Measurements from ENCODE around the gene CDKAL1.

Gene CDKAL1

DNA sequence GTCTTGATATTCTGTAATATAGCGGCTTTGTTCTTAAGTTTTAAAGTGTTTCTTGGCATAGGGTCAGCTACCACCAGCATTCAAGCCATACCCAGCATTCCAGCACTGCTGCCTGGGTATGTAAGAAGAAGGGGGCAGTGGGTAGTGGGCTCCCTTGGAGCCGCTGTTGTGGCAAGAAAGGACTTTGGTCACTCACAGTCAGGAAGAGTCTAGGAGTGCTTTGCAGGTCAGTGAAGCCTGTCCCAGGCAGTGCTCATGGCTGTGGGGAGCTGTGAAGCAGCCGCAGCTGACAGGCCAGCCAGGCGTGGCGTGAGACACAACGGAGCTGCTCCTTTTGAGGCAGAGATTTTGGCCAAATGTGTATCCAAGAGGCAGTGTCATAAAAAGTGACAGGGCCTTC is 512.0 kb downstream of the CDKAL1 start:
- Histone ChIP-seq H3K27ac (replicated peaks) (no peak overlapping the region), H3K27me3 (ENCODE audit: insufficient read depth, poor library complexity, severe bottlenecking) (no peaks in the 10 kb centered on the region), H3K4me3 (replicated peaks; ENCODE audit: insufficient read depth, low read length) (no peak overlapping the region)
- TF ChIP-seq, protein P1, sequence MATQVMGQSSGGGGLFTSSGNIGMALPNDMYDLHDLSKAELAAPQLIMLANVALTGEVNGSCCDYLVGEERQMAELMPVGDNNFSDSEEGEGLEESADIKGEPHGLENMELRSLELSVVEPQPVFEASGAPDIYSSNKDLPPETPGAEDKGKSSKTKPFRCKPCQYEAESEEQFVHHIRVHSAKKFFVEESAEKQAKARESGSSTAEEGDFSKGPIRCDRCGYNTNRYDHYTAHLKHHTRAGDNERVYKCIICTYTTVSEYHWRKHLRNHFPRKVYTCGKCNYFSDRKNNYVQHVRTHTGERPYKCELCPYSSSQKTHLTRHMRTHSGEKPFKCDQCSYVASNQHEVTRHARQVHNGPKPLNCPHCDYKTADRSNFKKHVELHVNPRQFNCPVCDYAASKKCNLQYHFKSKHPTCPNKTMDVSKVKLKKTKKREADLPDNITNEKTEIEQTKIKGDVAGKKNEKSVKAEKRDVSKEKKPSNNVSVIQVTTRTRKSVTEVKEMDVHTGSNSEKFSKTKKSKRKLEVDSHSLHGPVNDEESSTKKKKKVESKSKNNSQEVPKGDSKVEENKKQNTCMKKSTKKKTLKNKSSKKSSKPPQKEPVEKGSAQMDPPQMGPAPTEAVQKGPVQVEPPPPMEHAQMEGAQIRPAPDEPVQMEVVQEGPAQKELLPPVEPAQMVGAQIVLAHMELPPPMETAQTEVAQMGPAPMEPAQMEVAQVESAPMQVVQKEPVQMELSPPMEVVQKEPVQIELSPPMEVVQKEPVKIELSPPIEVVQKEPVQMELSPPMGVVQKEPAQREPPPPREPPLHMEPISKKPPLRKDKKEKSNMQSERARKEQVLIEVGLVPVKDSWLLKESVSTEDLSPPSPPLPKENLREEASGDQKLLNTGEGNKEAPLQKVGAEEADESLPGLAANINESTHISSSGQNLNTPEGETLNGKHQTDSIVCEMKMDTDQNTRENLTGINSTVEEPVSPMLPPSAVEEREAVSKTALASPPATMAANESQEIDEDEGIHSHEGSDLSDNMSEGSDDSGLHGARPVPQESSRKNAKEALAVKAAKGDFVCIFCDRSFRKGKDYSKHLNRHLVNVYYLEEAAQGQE (IDR thresholded peaks at IDR 0.05; ENCODE audit: insufficient replicate concordance, low read depth): no peak
- no peak for TF ChIP-seq POLR2AphosphoS5 (IDR thresholded peaks at IDR 0.05; ENCODE audit: low read depth)
- TF ChIP-seq GABPA (IDR thresholded peaks at IDR 0.05; ENCODE audit: low read depth): no peak
- no peak for TF ChIP-seq SPI1 (IDR thresholded peaks at IDR 0.05; ENCODE audit: borderline replicate concordance, low read depth)
- TF ChIP-seq, protein P2, sequence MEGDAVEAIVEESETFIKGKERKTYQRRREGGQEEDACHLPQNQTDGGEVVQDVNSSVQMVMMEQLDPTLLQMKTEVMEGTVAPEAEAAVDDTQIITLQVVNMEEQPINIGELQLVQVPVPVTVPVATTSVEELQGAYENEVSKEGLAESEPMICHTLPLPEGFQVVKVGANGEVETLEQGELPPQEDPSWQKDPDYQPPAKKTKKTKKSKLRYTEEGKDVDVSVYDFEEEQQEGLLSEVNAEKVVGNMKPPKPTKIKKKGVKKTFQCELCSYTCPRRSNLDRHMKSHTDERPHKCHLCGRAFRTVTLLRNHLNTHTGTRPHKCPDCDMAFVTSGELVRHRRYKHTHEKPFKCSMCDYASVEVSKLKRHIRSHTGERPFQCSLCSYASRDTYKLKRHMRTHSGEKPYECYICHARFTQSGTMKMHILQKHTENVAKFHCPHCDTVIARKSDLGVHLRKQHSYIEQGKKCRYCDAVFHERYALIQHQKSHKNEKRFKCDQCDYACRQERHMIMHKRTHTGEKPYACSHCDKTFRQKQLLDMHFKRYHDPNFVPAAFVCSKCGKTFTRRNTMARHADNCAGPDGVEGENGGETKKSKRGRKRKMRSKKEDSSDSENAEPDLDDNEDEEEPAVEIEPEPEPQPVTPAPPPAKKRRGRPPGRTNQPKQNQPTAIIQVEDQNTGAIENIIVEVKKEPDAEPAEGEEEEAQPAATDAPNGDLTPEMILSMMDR (IDR thresholded peaks at IDR 0.05; ENCODE audit: insufficient read depth, low read length): no peak
- no peak for DNase-seq (ENCODE audit: low read depth in 1 of 2, low spot score in 1 of 2)

DNA sequence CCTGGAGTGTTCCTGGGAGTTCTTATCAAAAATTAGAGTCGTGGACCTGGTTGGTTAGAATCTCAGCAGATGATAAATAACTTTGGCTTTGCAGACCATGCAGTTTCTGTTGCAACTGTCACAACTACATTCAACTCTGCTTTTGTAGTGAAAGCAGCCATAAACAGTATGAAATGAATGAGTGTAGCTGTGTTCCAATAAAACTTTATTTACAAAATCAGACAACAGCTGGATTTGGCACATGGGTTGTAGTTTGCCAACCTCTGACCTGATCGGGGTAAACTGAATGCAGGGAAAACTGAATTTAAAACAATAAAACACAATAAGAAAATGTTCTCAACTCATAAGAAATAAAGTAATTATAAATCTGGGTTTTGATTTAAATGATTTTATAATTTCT is 513.8 kb downstream of the CDKAL1 start:
- H3K27me3 ChIP-seq (ENCODE audit: insufficient read depth, poor library complexity, severe bottlenecking): no peaks in the 10 kb centered on the region
- no peak for DNase-seq (ENCODE audit: low read depth in 1 of 2, low spot score in 1 of 2)
- H3K27ac ChIP-seq (replicated peaks): no peak overlapping the region
- no peak overlapping the region for H3K4me3 ChIP-seq (replicated peaks; ENCODE audit: insufficient read depth, low read length)
- TF ChIP-seq POLR2AphosphoS5 (IDR thresholded peaks at IDR 0.05; ENCODE audit: low read depth): no peak
- TF ChIP-seq GABPA (IDR thresholded peaks at IDR 0.05; ENCODE audit: low read depth): no peak
- TF ChIP-seq, protein P2 (IDR thresholded peaks at IDR 0.05; ENCODE audit: insufficient read depth, low read length): no peak
- no peak for TF ChIP-seq SPI1 (IDR thresholded peaks at IDR 0.05; ENCODE audit: borderline replicate concordance, low read depth)
- TF ChIP-seq, protein P1 (IDR thresholded peaks at IDR 0.05; ENCODE audit: insufficient replicate concordance, low read depth): no peak

DNA sequence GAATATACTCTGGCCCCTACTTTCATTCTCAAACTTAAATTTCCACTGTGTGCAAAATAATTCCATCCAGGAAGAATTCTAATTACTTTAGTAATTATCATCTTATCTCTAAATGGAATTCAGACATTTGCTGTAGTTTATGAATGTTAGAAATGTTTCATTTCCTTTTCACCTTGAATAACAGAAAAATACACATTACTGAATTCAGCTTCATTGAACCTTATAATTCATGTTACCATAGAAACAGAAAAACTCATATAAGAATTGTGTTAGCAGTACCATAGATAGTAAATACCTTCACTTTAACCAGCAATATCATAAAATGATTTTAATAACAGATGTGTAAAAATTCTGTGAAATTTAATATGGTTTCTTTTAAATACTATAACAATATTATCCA is 514.9 kb downstream of the CDKAL1 start:
- H3K4me3 ChIP-seq (replicated peaks; ENCODE audit: insufficient read depth, low read length): no peak overlapping the region
- TF ChIP-seq POLR2AphosphoS5 (IDR thresholded peaks at IDR 0.05; ENCODE audit: low read depth): no peak
- no peak for TF ChIP-seq GABPA (IDR thresholded peaks at IDR 0.05; ENCODE audit: low read depth)
- TF ChIP-seq, protein P1 (IDR thresholded peaks at IDR 0.05; ENCODE audit: insufficient replicate concordance, low read depth): no peak
- TF ChIP-seq SPI1 (IDR thresholded peaks at IDR 0.05; ENCODE audit: borderline replicate concordance, low read depth): no peak
- TF ChIP-seq, protein P2 (IDR thresholded peaks at IDR 0.05; ENCODE audit: insufficient read depth, low read length): no peak
- H3K27me3 ChIP-seq (ENCODE audit: insufficient read depth, poor library complexity, severe bottlenecking): no peaks in the 10 kb centered on the region
- no peak overlapping the region for H3K27ac ChIP-seq (replicated peaks)
- no peak for DNase-seq (ENCODE audit: low read depth in 1 of 2, low spot score in 1 of 2)
